Left hindlimb (tissue), 1 donor: ENCODE results near the gene GNLY.

Source experiments
- DNase-seq: peaks from one replicate; pipeline ENCODE4 v3.0.0-alpha.2; 2018

Gene GNLY

DNA sequence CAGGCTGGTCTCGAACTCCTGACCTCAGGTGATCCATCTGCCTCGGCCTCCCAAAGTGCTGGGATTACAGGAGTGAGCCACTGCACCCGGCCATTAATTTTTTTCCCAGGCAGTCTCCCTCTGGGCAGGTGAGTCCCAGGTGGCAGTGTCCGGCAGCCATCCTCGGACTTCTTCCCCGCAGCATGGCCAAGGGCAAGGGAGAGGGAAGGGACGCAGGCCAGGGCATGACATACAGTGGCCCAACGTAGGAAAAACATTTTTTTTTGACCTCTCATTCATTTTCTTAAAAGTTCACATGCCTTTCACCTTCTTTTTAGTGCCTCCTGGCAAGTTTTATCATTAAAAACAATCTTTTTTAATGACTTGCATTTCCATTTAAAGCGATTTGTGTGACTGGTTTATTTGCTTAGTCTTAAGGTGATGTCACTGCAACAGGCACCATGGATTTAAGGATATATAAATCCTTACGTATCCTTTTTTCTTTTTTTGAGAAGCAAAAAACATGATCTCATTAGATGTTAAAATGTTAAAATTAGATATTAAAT, 36.6 kb downstream of the GNLY start:
- no peak for DNase-seq

DNA sequence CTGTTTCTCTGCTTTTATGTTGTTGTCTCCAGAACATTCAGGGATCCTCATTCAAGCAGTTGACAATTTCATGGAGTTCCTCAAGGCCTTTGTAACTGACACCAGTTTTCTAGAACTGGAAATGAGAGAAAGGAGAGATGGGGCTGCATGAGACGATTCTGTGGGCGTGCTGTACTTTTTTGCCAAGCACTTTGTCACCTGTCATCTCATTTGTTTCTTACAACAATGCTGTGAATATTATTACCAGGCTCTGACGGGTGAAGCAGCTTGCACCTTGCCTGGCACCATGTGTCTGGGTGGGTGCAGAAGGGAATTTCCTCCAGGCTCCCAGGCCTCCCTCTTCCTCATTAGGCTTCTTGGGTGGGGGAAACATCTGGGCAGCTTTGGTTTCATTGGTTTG, 37.4 kb downstream of the GNLY start:
- no peak for DNase-seq

DNA sequence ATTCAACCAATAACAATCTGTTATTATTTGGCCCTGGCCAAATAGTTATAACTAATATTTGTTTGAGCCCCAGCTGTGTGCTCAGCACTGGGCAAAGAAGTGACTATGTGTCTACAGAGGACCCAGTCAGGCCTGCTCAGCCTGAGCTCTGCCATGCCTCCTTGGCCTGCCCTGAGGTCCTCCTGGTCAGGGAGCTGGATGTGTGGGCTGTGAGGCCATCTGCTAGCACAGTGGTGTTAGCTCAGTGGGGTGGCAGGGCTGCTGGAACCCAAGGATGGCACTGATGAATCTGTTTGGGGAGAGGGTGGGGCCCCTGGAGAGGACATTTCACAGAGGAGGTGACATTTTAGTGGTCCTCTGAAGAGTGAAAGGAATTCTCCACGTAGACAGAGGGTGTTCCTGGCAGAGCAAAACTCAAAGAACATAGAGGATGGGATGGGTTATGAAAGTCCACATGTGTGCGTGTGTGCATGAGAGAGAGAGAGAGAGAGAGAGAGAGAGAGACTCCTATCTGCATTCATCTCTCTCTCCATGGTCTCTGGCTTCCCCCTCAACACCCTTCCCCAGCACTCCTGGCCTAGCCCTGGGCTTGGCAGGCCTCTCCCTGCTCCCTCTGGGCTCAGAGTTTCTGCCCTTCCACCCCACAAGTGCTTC, 38.4 kb downstream of the GNLY start:
- no peak for DNase-seq

DNA sequence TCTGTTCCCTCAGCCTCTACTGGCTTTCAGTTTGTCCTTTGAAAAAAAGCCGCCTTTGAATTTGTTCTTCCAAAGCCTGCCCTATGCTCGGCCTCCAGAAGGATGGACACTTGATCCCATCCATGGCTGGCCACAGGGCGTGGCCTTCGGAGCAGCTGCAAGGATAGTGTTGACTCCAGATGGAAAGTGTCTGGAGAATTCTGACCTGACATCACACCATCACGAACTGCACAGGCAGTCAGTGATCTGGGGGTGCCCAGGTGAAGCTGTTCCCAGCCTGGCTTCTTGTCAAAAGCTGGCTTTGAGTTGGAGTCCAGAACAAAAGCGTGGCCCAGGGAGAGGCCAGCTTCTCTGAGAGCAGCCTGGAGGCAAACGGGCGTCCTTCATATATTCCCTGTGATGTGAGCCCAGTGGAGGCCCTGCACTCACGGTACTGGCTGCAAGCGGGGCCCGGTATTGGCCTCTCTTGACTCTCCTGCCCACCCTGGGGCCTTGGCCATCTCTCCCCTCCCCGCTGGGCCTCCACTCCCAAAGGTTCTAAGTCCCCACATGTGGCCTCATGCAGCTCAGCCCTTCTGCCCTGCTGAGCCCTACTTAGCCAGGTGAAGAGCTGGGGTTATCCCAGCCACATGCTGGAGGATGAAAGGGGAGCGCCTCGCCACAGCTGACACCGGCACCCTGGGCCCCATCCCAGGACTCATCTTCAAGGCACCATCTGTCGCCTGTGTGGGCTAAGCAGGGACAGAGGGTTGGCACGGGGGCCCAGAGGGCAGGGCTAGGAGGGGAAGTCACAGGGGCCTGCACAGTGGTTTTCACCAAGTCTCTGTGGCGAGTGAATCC, 39.2 kb downstream of the GNLY start:
- no peak for DNase-seq

DNA sequence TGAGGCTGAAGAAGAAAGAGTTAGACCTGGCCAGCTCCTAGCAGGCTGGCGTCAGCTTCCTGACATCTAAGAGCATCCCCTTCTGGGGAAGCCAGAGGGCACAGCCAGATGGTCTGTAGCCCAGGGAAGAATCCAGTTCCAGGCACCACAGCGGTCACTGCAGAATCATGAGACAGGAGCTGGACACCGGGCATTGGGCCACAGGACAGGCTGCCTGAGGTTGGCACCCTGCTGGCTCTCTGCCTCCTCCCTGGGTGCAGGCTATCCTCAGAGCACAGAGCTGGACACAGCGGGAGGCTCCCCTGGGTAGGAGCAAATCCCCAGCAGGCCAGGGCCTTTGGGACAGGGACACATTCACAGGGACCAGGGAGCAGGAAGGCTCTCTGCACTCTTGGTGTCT, 39.9 kb downstream of the GNLY start:
- DNase-seq, result no peak

DNA sequence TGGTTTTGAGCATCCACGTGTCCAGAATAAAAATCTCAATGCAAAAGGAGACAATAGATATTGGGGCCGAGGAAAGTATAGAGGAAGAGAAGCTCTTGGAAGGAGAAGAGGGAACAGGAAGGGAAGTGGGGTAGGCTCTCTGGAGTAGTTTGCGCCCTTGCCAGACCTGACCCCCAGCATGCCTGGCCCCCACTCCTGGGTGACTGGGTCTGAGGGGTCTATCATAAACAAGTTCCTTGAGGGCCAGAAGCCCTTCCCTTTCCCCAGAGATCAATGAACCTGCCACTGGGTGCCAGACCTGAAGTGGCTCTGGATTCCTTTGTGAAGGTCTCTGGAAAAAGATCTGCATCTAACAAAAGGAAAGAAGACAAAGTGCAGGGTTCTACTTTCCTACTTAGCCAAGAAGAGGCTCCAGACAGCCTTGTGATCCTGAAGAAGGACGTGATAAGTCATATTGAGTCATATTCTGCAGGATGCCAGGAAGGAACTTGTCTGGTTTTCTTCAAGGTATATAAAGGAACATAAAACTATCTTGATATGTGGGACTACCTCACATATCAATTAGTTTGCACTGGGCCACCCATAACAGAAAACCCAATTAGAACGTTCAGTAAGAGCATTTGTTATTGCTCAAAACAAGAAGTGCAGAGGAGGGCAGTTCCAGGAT, 40.9 kb downstream of the GNLY start:
- no peak for DNase-seq

DNA sequence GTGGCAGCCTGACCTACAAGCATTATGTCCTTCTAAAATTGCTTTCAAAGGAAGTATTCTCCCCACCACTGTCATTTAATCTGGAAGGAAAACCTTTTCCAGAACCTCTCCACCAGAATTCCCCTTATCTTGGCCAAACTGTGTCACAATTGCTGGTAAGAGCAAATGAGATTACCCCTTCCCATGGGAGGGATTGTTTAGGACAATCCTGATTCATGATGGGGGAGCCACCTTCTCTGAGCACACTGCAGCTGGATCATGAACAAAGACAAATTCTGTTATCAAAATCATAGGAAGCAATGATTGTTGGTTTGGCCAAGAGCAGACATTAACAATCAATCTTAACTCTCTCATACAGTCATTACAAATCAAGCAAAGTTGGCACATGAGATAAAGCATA, 41.5 kb downstream of the GNLY start:
- DNase-seq, result no peak

DNA sequence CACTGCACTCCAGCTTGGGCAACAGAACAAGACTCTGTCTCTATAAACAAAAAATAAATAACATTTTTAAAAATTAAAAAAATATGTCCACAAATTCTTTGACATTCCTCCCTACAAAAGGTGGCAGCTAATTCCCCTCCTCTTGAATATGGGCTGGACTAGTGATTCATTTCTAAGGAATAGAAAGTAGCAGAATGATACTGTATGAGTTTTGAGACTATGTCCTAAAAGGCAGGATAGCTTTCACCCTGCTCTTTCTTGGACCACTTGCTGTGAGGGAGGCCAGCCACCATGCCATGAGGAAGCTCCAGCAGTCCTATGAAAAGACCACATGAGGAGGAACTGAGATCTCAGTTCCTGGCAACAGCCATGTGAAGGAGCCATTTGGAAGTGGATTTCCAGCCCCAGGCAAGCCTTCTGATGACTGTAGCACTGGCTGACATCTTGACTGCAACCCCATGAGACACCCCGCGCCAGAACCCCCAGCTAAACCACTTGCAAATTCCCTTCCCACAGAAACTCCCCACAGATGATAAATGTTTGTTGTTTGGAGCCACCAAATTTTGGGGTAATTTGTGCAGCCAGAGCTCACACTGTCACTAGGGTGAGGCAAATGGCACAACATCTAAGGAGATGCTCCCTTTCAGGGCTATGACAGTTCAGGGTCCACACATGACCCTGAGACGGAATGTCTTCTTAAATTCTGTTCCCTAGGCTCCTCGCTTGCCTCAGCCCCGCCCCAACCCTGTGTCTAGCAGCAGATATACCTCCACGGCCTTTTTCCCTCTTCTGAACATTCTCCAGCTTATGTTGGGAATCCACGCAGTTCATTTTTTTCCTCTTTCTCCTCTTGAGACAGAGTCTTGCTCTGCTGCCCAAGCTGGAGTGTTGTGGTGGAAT, 42.5 kb downstream of the GNLY start:
- DNase-seq, result no peak

DNA sequence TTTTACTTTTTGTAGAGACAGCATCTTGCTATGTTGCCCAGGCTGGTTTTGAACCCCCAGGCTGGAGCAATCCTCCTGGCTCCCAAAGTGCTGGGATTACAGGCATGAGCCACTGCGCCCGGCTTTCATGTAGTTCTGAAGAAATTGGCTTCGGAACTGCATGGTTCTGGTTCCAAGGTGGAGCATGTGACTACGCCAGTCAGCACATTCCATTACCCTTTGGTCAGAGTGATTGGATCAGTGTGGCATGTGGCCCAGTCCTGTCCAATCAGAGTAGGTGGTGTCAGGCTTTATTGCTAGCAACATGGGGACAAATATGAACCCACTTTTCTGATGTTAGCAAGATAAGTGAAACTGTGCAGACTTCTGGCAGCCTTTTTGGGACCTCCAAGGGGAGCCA, 43.3 kb downstream of the GNLY start:
- peak; percentile 80 for DNase-seq

DNA sequence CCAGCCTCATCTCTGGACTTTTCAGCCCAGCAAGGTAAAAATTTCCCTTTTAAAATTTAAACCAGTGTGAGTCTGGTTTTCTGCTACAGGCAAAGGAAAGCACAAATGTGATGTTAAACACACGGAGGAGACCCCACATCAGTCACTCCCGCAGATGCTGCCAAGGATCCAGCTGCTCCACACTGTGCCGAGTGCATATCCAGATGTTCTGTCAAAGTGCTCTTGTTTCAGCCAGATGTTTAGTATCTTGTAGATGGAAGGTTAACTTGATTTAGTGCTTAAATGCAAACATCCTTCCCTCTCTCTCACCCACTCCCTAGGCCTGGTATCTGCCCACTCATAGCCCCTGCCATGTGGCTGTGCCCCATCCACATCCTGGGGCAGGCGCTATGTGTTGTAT, 43.8 kb downstream of the GNLY start:
- peak; percentile 87 for DNase-seq

DNA sequence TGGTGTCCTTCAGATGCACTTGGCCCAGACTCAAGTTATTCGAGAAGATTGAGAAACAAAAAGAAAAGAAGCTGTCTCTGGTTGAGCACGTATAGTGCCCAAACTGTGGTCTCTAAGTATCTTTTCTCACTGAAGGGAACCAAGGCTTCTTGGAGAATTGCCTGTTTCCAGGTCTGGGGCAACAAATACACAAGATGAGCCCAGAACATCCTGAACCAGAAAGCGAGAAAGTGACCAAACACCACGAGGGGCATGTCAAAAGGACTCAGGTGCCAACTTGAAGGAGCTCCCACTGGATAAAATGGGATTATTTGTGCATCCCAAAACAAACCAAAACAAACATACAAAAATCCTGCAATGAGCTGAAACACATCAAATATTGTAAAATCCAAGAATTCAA, 46.0 kb downstream of the GNLY start:
- DNase-seq, result no peak

DNA sequence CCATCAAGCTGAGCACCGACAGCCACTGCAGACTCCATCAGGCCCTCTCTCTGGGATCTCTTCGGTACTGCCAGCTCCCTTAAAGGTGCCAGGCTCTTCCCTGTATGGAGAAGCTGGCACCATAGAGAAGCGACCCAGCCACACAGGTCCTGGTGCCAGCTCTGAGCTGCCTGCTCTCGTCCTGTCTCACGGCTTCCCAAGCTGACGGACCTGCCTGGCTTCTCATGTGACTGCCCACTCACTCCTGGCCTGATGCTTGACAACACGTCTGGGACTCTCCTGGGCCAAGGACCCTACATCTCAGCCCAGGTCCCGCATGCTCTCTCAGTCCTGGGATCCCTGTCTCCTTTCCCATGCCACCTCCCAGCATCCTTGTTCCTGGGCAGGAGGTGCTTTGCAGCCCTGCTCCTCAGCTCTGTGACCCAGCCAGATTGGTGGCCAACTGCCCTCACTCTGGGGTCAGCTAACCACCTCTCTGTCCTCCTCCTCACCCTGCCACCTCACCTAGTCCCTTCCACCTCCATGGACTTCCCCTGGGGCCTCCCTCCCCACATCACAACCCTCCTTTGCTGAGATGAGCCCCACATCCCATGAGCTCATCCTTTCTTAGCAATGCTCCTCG, 47.2 kb downstream of the GNLY start:
- no peak for DNase-seq

DNA sequence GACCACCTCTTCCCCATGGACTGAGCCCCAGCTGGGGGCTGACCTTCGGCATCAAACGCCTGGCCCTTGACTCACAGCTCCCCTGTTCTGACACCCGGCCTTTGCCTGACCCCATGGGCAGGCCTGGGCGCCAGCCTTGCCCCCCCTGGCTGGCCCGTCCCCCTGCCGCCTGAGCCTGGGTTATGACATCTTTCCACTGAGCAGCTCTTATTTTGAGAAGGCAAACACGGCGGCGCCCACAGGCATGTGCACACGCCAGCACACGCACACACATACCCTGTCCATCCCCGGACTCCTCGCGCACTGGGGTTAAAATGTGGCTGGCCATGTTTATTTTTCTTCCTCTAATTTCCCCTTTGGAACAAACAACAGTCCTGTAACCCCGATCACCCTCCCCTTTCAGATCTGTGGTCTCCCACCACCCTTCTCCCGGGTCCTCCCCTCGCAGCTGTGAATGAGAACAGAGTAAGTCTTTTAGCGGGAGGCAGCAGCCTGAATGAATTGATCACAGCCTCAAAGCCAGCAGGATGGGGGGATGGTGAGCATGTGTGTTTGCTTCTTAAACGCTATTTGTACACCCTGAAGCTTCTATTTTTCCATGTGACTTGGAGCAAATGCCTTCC, 47.8 kb downstream of the GNLY start:
- peak; percentile 90 for DNase-seq

DNA sequence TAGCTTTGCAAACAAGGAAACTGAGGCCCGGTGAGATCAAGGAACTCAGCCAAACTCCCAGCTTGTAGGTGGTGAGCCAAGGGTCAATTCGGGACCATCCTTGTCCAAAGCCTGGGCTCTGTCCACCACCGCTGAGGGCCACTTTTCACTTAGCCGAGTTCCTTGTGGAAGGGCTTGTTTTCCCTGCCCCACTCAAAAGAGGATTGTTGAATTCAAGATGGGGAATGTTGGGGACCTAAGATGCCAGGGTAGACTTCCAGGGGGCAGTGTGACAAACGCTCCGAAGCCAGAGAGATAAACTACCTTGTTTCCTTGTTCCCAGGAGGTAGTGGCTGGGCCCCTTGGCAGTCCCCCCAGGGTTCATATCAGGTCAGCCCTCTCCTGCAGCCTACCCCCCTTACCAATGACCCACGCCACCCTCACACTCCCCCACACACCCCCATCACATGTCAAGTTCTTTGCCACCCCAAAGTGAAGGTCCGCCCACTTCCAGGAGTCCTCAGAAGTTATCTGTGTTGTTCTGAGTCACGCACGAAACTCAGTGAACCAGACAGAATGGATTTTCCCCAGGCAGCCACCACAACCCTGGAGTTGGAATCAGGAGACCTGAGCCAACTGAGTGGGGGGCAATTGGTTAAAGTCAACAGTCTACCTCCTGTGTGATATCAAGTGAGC, 49.3 kb downstream of the GNLY start:
- no peak for DNase-seq

DNA sequence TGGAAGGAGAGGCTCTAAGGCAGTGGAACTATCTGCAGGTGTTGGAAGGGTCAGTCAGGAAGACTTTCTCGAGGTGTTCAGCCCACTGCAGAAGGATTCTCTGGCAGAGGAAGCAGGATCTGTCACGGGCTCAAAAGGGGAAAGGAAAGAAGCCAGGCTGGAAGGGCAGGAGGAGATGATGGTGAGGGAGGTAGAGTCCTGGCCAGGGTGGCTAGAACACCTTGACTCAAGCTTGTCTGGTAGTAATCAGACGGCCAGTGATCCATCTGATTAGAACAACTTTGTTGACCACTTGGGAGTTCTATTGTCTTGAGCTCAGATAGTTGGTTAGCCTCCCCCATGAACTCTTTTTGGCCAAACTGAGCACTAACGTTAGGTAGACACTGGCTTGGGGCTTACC, 49.9 kb downstream of the GNLY start:
- no peak for DNase-seq

DNA sequence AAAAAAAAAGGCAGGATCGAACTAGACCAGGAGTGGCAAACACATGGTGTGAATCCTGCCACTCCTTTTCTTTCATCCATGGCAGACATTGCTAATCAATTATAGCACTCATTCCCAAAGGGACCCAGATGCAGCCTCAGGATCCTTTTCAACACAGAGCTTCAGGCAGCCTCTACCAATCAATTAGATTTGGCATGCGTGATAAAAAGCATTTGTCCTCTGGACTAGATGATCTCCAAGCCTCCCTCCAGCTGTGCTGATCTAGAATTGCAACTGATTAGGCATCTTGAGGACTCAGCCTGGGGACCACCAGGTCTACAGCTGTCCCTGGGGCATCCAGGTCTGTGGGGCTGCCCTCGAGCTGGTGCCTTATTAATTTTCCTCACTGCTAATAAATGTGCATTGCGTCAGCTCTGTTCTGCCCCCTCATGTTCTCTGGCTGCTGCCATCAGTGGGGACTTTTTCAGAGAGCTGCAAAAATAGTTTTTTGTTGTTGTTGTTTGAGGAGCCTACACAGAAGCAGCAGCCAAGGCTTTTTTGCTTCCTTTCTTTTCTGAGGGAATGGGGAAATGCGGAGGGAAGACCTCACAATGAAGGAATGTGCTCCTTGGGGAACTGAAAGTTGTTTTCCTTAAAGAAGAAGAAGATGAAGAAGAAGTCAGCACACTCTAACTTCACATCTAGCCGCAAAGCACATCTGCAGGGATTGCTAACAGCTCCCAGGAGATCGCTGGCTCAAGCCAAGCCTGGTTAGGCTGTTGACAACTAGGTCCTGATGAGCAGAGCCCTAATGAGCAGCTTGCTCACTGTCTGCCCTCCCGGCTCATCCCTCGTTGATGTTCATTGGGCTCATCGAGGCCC, 50.8 kb downstream of the GNLY start:
- no peak for DNase-seq

DNA sequence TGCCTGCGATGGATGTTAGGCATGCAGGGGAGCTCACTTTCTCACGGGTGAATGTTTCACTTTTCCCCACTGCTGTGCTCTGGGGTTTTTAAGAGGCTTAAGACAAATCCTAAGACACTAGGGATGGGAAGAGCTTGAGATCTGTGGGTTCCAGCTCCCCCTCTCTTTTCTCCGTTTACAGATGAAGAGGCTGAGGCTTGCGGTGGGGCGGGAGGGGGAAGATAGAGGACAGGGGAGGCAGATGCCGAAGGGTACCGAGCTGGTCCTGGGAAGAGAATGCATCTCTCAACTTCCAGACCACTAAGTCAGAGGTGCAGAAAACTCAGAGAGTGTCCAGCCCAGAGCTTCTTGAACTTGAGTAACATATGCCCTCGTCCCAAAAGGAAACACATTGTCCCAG, 51.5 kb downstream of the GNLY start:
- no peak for DNase-seq

DNA sequence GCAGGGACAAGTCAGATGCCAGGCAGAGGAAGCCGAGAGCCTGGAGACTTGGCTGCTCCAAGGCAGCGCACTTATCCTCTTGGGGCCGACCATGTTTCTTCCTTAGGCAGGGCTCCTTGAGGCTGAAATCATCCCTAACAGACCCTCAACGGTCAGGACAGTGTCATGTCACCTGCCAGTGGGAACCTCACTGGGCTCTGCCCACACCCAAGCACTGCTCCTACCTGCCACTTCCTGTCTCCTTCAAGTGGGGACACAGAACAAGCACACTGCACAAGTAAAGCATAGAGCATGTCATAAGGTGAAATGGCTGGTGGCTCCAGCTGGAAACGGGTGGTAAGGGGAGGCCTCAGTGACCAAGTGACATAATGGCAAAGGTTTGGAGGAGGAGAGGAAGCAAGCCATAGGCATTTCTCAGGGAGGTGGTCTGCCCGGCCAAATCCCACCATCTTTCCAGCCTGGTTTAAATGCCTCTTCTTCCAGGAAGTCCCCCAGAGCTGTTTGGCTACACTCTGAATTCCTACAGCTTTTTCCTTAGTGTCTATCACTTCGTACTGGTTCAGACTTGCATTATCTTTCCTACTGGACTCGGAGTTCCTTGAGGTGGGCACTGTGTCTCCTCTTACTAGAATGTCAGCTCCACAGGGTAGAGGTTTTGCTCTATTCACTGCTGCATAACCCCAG, 52.3 kb downstream of the GNLY start:
- no peak for DNase-seq

DNA sequence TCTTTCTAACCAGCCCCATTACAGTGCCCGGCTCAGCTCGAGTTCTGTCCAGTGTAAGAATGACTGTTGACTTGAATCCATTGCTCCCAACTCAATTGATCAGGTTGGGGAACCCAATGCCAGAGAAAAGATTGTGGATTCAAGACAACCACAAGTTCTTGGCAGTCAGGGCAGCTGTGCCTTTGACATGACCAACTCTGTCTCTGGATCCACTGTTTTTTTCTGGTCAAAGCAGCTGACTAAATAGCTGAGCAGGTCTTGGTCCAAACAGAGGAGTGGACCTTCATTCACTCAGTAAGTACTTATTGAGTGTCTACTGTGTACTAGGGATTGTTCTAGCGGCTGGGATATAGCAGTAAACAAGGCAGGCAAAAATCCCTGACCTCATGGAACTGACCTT, 53.3 kb downstream of the GNLY start:
- DNase-seq, result peak; percentile 25
